ENCODE data around the gene SUCNR1. TPM values are rescaled to one million over a fixed set of nuclear protein-coding genes. Genes with fewer than 3 reads are reported as not detected.

Gene SUCNR1
- total RNA-seq, 1 experiment from 2014 or later, result 0.41 TPM

- Histone ChIP-seq H3K9me3 (ENCODE audit: low read depth, low read length, poor library complexity, severe bottlenecking) (no peaks in the 10 kb centered on the region), H3K36me3 (ENCODE audit: insufficient read depth, low read length, poor library complexity, severe bottlenecking) (no peaks in the 10 kb centered on the region), H3K27ac (ENCODE audit: low read depth, low read length, poor library complexity, severe bottlenecking) (no peak overlapping the region), H3K27me3 (replicated peaks; ENCODE audit: insufficient read depth, low read depth, low read length, poor library complexity) (no peaks in the 10 kb centered on the region), H3K4me3 (ENCODE audit: low read depth, low read length, poor library complexity, severe bottlenecking) (no peak overlapping the region), H3K4me1 (ENCODE audit: insufficient read depth, low read length, poor library complexity, severe bottlenecking) (no peaks in the 10 kb centered on the region)
- TF ChIP-seq CTCF (conservative IDR thresholded peaks at IDR 0.05; ENCODE audit: low read depth, low read length) (no peak), EZH2 (IDR thresholded peaks at IDR 0.05; ENCODE audit: borderline replicate concordance, low read depth, low read length, poor library complexity, severe bottlenecking) (no peak)
- intact Hi-C loops (cut with micrococcal nuclease; ENCODE audit: unreplicated experiment), result no loop called here
- ChIA-PET POLR2A (ENCODE audit: low non-redundant PET) (no interaction called here), CTCF (no interaction called here)
- BruUV-seq (replicated peaks), result no TSS peak
- no peak for DNase-seq (ENCODE audit: low spot score)
These were observed 21.2 kb upstream of the SUCNR1 start for GRCh38 chr3:151852074-151852811.

- no peaks in the 10 kb centered on the region for H3K27me3 ChIP-seq (replicated peaks; ENCODE audit: insufficient read depth, low read depth, low read length, poor library complexity)
- H3K9me3 ChIP-seq (ENCODE audit: low read depth, low read length, poor library complexity, severe bottlenecking), result no peaks in the 10 kb centered on the region
- H3K4me1 ChIP-seq (ENCODE audit: insufficient read depth, low read length, poor library complexity, severe bottlenecking), result peaks cover 6% of the 10 kb centered on the region
- ChIA-PET POLR2A (ENCODE audit: low non-redundant PET) (no interaction called here), CTCF (no interaction called here)
- intact Hi-C loops (cut with micrococcal nuclease; ENCODE audit: unreplicated experiment), result no loop called here
- no peak overlapping the region for H3K27ac ChIP-seq (ENCODE audit: low read depth, low read length, poor library complexity, severe bottlenecking)
- DNase-seq (ENCODE audit: low spot score), result no peak
- no peak overlapping the region for H3K4me3 ChIP-seq (ENCODE audit: low read depth, low read length, poor library complexity, severe bottlenecking)
- BruUV-seq (replicated peaks), result no TSS peak
- no peaks in the 10 kb centered on the region for H3K36me3 ChIP-seq (ENCODE audit: insufficient read depth, low read length, poor library complexity, severe bottlenecking)
- TF ChIP-seq EZH2 (IDR thresholded peaks at IDR 0.05; ENCODE audit: borderline replicate concordance, low read depth, low read length, poor library complexity, severe bottlenecking) (no peak), CTCF (conservative IDR thresholded peaks at IDR 0.05; ENCODE audit: low read depth, low read length) (no peak)
These were observed 17.3 kb upstream of the SUCNR1 start for GRCh38 chr3:151856118-151856517.

GRCh38 chr3:151856641-151857040, 16.8 kb upstream of the SUCNR1 start:
- intact Hi-C loops (cut with micrococcal nuclease; ENCODE audit: unreplicated experiment), result no loop called here
- TF ChIP-seq EZH2 (IDR thresholded peaks at IDR 0.05; ENCODE audit: borderline replicate concordance, low read depth, low read length, poor library complexity, severe bottlenecking), result no peak
- no peak for TF ChIP-seq CTCF (conservative IDR thresholded peaks at IDR 0.05; ENCODE audit: low read depth, low read length)

More at GRCh38 chr3:151856641-151857040, 16.8 kb upstream of the SUCNR1 start:
- POLR2A ChIA-PET (ENCODE audit: low non-redundant PET), result no interaction called here
- H3K9me3 ChIP-seq (ENCODE audit: low read depth, low read length, poor library complexity, severe bottlenecking), result no peaks in the 10 kb centered on the region
- no peak overlapping the region for H3K27ac ChIP-seq (ENCODE audit: low read depth, low read length, poor library complexity, severe bottlenecking)
- CTCF ChIA-PET, result no interaction called here
- no peak overlapping the region for H3K4me3 ChIP-seq (ENCODE audit: low read depth, low read length, poor library complexity, severe bottlenecking)
- no peaks in the 10 kb centered on the region for H3K36me3 ChIP-seq (ENCODE audit: insufficient read depth, low read length, poor library complexity, severe bottlenecking)
- H3K4me1 ChIP-seq (ENCODE audit: insufficient read depth, low read length, poor library complexity, severe bottlenecking), result peaks cover 6% of the 10 kb centered on the region
- no TSS peak for BruUV-seq (replicated peaks)
- no peak for DNase-seq (ENCODE audit: low spot score)
- H3K27me3 ChIP-seq (replicated peaks; ENCODE audit: insufficient read depth, low read depth, low read length, poor library complexity), result no peaks in the 10 kb centered on the region
